Endothelial cell of umbilical vein (primary cell): Measurements from ENCODE around the gene ZNF232.

Experiments used
- CTCF ChIP-seq, 2 donors: IDR thresholded peaks; 1 replicate in 1 of 2; 2 replicates in 1 of 2; pipeline ENCODE4 v1.5.1; 2011; ENCODE audit warnings: low read length in 2 of 2, mild to moderate bottlenecking in 2 of 2, moderate library complexity in 2 of 2, control low read depth in 1 of 2, inconsistent platforms in 1 of 2, low read depth in 1 of 2; ENCODE audit not compliant: insufficient read depth in 1 of 2; ENCODE audit errors: extremely low read depth in 1 of 2
- EZH2 ChIP-seq: IDR thresholded peaks from 2 replicates; pipeline ENCODE4 v1.6.1; 2012; ENCODE audit warnings: borderline replicate concordance, low read depth, mild to moderate bottlenecking, moderate library complexity, low read length, inconsistent platforms; ENCODE audit not compliant: severe bottlenecking
- FOS ChIP-seq: IDR thresholded peaks from 2 replicates; pipeline ENCODE4 v1.6.1; 2011; ENCODE audit warnings: mild to moderate bottlenecking, low read length, moderate library complexity, borderline replicate concordance; ENCODE audit not compliant: insufficient read depth
- MAX ChIP-seq: IDR thresholded peaks from 2 replicates; pipeline ENCODE4 v1.6.1; 2011; ENCODE audit not compliant: insufficient read depth, insufficient read length
- MYC ChIP-seq: IDR thresholded peaks from one replicate; pipeline ENCODE4 v1.6.1; 2011; ENCODE audit warnings: mild to moderate bottlenecking, low read depth, low read length
- POLR2A ChIP-seq: IDR thresholded peaks from 2 replicates; pipeline ENCODE4 v1.6.1; 2012; ENCODE audit warnings: low read depth, mild to moderate bottlenecking, control low read depth, low read length
- POLR2AphosphoS5 ChIP-seq: IDR thresholded peaks from 2 replicates; pipeline ENCODE4 v1.6.1; 2012; ENCODE audit warnings: low read depth, mild to moderate bottlenecking, control low read depth, low read length, moderate library complexity; ENCODE audit not compliant: insufficient read depth

GRCh38 chr17:5069724-5070123 lies 42.0 kb downstream of the ZNF232 start:
- TF ChIP-seq CTCF (IDR thresholded peaks at IDR 0.05; ENCODE audit: extremely low read depth in 1 of 2, insufficient read depth in 1 of 2, low read depth in 1 of 2, low read length in 2 of 2): no peak
- no peak for TF ChIP-seq POLR2A
- TF ChIP-seq MAX: no peak
- no peak for TF ChIP-seq EZH2
- TF ChIP-seq POLR2AphosphoS5: no peak
- TF ChIP-seq FOS: no peak
- TF ChIP-seq MYC: no peak
